GM21528 (cell line): ENCODE results near the gene SCAANT1.

ENCODE experiments used
- ATAC-seq: cut with Tn5 transposase; IDR thresholded peaks from one replicate; pipeline ENCODE4 v1.9.1; 2021; ENCODE audit warnings: mild to moderate bottlenecking, moderate library complexity; ENCODE audit not compliant: unreplicated experiment, low FRiP score

The SCAANT1 gene

DNA sequence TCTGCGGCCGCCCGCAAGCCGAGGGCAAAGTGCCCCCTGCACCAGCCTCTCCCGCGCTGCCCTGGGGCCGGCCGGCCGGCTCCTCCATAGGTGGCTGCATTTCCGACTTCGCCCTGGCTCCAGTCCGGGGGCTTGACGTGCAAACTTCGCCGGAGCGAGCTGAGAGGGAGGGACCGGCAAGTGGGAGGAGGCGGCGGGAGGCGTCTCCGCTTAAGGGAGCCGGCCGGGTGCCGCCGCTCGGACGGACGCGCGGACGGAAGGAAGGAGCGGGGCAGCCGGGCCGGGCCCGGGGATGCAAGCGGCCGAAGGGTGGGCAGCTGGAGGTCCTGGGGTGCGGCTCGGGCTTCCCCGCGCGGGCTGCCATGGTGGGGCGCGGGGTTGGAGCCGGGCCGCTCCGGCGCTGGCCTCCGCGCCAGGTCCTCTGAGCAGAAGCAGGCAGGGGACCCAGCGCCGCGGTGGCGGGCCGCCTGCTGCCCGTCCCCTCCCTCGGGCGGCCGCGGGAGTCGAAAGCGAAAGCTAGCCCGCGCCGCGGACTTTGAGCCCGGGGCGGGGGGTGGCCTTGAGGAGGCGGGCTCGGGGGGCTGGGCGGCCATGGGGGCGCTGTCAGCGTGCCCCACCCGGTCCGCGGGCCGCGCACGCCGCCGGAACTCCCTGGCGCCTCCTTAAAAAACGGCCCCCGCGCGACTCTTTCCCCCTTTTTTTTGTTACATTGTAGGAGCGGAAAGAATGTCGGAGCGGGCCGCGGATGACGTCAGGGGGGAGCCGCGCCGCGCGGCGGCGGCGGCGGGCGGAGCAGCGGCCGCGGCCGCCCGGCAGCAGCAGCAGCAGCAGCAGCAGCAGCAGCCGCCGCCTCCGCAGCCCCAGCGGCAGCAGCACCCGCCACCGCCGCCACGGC is at the start of gene SCAANT1:
TSS of gene SCAANT1 (minus strand) at position 511 of the 895 bp plus-strand sequence.
- ATAC-seq, result peak; percentile 76

DNA sequence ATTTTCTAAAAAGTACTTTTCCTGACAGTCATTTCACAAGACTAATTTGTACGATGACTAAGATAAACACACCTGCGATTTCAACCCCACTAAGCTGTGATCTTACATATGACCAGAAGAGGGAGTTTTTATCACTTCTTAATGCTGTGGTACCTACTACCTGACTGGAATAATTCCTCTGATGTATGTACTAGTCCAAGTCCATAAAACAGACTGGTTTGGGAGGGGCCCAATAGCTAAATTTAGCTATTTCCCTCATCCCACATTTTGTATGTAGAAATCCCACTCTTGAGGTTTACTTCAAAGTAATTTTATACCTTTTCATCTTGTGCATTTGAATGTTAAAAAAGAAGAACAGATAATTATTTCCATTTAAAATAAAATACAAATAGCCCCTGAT is 49.7 kb upstream of the SCAANT1 start:
- ATAC-seq, result peak; percentile 75

DNA sequence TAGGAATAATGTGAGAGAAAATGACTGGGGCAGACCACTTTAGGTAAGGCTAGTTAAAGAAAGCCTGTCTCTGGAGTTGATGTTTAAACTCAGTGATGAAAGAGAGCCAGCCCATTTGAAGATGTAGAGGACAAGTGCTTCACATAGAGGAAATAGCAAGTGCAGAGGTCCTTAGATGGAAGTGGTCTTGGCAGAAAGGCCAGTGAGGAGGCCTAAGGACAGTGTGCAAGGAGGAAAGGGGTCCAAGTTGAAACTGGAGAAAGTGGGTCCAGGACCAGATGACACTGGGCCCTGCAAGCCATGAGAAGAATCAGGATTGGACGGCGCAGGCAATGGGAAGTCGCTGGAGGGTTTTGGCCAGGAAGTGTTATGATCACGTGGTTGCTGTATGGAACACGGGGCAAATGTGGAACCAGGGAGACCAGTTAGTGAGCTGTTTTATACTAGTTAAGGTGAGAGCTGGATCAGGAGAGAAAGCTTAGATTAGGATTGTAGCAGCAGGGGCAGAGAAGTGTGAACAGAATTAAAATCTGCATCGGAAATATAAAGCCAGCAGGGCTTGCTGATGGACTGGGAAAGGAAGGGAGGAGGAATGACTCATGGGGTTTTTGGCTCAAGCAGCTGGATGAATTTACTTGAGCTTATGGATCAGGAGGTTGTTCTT is 48.0 kb upstream of the SCAANT1 start:
- ATAC-seq, result no peak

DNA sequence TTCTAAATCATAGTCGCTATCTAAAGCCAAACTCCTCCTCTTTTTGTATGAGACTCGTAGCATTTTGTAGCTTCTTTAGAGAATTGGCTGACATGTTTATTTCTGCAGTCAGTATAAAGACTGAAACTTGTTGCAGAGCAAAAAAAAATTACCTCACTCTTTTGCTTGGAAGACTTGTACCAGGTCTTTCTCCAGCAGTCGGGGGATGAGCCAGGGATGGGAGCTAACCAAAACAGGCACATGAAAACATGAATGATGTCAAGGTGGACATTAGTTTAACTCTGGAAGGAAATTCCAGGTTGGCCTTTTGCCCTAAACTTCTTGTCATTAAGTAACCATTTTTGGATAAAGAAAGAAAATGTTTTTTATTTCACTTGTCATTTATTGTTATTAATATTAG is 47.0 kb upstream of the SCAANT1 start:
- no peak for ATAC-seq

DNA sequence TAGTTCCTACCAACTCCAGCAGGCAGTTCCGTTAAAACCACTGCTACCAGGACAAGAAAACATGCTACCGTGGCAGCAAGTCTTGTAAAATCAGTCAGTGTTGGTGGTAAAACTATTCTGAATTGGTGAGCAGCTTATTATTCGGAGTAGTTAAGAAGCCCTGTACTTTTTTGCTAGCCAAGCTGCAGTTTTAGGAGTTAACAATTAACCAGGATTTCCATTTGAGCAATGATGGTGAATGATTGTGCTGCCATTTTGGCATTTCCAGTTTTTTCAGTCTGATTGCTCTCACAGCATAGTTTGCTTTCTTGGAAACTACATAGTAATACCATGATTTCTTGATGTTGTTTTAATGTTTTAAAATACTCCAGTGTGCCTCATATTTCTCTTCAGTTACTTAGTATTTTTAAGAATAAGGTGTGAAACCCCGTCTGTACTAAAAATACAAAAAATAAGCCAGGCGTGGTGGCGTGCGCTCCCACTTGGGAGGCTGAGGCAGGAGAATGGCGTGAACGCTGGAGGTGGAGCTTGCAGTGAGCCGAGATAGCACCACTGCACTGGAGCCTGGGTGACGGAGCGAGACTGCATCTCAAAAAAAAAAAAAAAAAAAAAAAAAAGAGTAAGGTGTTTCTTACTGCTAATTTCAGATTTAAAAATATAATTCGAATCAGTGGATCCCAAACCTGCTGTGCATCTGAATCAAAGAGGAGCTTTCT is 43.8 kb upstream of the SCAANT1 start:
- ATAC-seq, result no peak

DNA sequence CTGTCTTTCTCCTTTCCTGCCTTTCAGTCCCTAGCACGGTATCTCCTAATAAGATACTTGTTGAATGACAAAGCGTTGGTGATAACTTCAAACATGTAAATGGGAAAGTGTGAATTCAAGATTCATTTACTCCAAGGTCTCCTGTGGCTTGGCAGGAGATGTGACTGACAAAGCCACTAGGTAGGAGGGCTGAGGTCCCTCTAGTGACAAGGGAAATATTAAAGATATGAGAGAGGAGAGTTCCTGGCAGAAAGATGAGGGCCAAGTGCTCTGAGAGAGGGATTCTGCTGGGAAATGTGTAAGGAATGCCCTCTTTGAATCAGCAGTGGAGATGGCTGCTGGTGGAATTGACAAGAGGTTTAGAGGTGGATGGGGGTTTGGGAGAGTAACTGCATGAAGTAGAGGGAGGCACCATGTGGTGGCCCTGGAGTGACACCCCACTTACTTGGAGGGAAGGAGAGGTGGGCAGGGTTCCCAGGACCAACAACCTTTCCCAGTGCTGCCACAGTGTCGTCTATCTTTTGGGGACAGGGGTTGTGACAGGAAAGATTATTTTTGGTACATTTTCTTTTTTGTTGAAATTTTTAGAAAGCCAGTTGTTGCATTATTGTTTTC is 43.0 kb upstream of the SCAANT1 start:
- no peak for ATAC-seq

DNA sequence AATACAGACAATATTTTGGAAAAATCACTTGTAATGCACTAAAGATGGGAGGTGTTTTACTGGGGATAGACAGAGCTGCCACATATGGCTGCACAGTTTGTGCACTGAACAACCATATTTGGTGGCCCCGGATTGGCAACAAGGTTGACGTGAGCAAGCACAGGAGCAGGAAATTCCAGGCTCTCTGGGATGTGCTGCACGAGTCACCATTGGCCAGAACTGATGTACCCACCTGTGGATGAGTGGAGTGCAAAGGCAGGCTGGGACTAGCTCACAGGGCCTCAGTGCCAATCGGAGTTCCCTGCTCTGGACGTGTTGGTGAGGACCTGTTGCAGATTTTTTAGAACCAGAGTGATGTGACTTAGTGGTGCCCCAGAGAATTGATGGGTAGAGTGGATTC is 42.0 kb upstream of the SCAANT1 start:
- ATAC-seq, result no peak

DNA sequence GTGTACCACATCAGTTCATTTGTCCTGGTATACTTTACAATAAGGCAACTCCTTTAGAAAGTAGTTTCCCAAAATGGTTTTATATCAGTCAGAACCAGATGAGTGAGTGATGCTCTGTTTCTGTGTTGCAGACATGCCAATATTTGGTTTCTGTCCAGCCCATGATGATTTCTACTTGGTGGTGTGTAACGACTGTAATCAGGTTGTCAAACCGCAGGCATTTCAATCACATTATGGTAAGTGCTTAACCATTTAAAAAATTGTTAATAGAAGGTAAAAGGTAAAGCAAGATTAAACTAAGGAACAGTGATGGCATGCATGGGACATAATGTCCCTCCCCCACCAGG is 40.0 kb upstream of the SCAANT1 start:
- no peak for ATAC-seq

DNA sequence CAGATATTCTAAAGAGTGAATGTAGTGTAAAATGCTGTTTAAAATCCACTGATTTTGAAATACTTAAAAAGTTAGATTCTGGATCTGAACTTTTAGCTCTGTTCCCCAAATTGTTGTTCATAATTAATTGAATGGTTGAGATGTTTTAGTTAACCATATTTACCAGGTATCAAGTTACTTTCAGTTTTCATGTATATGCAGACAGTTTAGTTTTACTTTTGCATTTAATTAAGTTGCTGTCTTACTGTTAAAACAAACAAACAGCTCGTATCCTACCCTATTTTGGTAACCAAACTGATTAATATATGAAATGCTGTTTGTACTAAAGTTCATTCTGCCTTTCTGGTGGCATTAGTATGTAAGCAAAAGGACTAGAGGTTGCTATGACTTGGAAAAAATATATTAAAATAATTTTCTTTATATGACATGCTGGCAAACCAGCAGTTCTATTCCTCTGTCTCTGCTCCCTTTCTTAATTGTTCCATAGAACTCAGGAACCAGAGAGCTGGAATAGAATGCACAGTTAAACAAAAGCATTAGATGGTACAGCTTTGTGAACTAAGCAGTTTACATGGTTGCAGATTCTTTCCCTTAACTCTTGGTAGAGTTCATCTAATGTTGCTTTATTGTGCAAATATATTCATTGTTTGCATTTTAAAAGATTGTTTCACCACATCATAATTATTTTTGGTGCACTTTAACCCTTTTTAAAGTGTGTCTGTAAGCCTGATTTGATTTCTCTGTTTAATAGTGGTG is 39.5 kb upstream of the SCAANT1 start:
- no peak for ATAC-seq

DNA sequence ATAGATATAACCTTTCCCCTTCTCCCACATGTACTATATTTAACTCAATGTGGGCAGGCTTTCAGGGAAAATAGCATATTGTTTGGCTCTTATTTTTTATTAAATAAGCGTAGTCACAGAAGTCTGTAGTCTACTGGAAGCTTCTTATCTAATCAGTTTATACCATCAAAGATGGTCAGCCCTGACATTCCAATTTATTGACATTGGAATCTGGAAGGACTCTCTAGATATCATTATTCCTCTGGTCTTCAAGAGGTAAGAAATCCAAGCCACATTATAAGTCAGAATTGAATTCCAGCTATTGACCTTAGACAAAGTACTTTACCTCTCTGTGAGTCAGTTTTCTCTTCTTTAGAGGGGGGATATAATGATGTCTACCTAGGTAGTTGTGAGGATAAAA is 38.5 kb upstream of the SCAANT1 start:
- ATAC-seq, result no peak

DNA sequence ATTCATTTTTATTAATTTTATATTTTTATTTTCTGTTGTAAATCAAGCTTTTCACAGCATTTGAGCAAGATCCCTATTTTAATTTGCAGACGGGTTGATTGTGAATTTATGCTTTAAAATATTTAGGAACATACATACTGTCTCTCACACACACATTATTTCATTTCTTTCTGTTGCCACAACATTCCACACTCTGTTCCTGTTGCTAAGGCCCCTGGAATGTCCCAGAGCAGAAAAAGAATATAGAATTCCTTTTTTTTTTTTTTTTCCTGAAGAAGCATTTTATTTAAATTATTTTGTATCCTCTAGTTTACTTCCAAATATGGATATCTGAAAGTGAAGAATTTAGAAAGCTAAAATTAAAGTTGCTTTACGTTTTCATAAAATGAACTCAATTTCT is 36.8 kb upstream of the SCAANT1 start:
- no peak for ATAC-seq

DNA sequence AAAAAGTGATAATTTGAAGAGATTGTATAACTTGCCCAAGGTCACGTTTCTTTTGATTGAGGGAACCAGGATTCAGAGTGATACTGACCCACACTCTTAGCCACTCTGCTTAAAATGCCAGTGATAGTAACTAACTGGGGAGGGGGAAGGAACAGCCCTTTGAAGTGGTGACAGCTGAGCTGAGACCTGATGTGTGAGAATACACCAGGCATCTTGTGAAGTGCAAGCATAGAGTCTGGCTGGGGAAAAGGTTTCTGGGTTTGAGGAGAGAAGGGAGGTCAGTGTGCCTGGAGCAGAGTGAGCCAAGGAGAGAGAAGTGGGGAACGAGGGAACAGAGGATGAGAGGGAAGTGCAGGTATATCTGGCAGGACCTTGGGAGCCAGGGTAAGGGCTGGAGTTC is 35.4 kb upstream of the SCAANT1 start:
- no peak for ATAC-seq

DNA sequence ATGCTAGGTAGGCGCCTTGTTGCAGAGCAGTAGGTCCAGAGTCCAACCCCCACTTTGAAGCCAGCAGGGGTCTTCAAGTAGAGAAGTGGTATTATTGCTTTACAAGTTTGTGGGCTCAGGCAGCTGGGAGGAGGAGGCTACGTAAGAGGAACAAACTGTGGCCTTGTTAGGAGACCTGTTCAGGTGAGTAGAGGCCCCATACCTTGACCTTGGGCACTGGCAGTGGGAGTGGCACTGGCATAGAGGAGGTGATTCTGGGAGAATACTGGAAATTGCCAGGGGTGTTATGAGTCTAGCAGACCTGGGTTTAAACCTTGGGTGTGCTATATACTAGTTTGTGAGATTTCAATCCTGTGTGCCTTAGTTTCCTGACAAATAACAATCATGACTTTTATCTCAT is 34.6 kb upstream of the SCAANT1 start:
- ATAC-seq, result no peak

DNA sequence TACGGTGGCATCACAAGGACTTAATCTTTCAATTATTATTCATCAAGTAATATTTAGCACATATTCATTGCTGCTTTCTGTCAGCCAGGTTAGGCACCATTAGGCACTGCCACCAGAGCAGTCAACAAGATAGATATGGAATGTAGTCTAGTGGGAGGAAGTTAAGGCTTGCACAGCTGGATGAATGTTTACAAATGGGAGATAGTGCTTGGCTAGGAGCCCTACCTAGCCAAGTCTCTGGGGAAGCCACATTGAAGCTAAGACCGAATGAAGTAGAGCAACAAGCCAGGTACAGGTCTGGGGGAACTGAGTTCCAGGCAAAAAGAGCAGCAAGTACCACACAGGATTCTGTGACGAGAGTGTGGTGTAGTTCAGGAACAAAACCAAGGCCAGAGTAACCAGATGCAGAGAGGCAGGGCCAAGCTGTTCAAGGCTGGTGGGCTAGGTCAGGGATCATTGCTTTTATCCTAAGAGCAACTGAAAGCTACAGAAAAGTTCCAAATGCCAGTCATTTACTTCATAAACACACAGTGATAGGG is 33.4 kb upstream of the SCAANT1 start:
- no peak for ATAC-seq

DNA sequence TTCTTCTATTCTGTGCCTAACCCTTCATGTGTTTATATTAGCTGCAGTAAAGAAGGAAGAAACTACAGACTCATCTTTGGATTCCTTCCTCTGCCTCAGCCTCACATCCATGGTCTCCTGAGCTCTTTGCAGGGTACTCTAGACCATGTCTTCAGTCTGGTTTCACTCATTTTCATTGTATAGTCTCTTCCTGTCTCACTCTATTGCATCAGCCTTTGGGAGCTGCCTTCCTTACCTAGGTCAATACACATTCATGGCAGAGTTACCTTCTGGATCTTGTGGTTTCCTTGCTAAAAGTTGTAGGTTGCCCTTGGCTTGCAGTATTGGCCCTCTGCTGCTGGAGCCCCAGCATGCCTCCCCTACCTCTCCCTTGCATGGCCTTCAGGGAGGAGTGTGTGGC is 31.5 kb upstream of the SCAANT1 start:
- no peak for ATAC-seq

DNA sequence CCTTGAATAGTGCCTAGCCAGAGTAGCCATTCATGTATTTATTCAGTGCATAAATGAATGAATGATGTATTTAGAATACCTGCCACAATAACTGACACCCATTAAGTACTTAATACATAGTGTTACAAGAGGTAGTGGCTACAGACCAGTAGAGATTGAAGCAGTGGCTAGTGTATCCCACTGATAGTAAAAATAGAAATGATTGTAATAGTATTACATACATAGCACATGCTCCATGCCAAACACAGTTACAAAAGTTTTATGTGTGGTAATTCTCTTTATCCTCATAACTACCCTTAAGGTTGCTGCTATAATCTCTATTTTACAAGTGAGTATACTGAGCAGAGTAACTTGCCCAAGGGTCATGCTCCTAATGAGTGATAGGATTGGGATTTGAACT is 30.3 kb upstream of the SCAANT1 start:
- ATAC-seq, result no peak

DNA sequence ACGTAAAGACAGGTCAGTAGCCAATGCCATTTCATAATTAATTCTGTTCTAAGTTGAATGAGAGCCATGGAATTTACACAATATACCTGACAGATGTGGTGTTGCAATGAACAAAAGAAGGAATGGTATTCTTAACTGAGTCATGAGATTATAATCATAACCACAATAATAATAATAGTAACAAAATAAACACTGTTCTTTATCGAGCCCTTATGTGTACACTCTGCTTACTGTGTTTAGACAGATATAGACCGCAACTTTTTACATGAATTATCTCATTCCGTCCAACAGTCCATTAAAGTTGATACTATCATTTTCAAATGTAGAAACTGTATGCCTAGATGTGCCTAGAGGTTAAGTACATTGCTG is 28.2 kb upstream of the SCAANT1 start:
- no peak for ATAC-seq

DNA sequence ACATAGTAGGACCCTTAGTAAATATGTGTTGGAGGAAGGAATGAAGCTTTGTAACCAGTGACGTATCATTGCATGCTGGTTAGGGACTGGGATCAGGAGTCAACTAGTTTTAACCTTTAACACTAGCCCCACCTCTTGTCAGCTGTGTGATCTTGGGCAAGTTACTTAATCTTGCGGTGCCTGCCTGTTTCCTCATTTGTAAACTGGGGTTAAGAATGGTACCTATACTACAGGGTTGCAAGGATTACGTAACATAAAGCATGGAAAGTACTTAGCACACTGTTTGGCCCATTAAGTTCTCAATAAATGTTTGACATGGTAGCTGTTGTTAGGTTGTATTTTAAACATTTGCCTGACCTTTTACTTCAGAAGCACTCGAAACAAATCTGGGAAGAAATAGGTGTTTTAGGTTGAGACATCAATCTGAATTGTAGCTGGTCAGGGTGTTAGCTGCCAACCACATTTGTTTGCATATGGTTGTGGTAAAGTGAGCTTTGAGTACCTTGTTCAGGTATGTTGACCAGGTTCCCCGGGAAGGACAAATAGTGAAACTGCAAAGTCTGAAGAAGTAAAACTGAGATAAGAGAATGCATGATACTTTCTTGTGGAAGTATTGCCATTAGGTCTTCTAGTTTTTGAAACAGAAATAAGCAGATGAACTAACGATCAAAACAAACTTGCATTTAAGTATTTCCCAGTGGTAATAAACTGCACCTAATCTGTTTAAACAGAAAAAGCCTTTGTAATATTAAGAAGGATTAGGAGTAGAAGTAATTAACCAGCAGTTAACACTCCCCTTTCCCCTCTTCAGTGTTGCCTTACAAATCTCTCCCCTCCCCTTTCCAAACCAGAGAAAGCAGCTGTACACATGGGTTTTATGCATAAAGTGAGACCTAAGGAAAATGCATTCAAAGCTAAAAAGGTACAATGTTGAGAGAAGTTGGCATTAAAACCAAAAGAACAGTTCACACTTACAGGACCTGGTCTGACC is 25.8 kb upstream of the SCAANT1 start:
- ATAC-seq, result peak; percentile 75

DNA sequence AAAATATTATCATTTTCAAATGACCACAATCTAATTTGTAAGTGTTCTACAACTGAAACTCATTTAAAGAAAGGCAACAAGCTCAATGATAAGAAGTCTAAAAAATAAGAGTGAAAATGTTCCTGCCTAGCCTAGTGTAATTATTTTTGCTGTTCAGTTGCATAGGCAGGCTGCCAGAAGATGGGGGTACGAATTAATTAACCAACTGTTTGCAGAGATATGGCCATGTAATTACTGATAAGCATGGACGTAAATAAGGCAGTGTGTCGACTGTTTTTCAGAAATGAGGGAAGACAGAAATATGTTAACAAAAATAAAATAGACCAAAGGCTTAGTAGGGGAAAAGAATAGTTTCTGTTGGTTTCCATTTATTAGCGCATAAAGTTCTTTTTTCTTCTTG is 24.7 kb upstream of the SCAANT1 start:
- no peak for ATAC-seq
